Suprapubic skin (tissue), 3 donors: ENCODE measurements around the gene OGA.

Source experiments
- CTCF ChIP-seq, 2 donors: fragments of 200-600 bp in 1 of 2; fragments of 450-650 bp in 1 of 2; sonication (generic) in 1 of 2; IDR thresholded peaks; one replicate each; pipeline ENCODE4 v1.5.1; 2016 to 2019; ENCODE audit warnings: antibody characterized with exemption in 2 of 2, mild to moderate bottlenecking in 1 of 2, moderate library complexity in 1 of 2
- EP300 ChIP-seq: sonication (generic); formaldehyde crosslinking; IDR thresholded peaks from one replicate; pipeline ENCODE4 v1.6.1; 2017; ENCODE audit warnings: antibody characterized with exemption
- POLR2A ChIP-seq, 2 donors: fragments of 450-650 bp; IDR thresholded peaks; one replicate each; pipeline ENCODE4 v1.6.1; 2017; ENCODE audit warnings: antibody characterized with exemption in 2 of 2, mild to moderate bottlenecking in 2 of 2, moderate library complexity in 2 of 2

GRCh38 chr10:101816376-101816775 lies 1.9 kb downstream of the OGA start:
- TF ChIP-seq CTCF (IDR thresholded peaks at IDR 0.05) (no peak), POLR2A (IDR thresholded peaks at IDR 0.05) (no peak), EP300 (no peak)
